Left lobe of liver (tissue), 2 donors: ENCODE results near the gene ACOT12. TPM values are rescaled to one million over a fixed set of nuclear protein-coding genes. Genes with fewer than 3 reads are reported as not detected.
"Not testable (repeated sequence)": the region's sequence is repeated elsewhere in the genome, so short reads cannot be mapped to it uniquely, and the experiment has no call there.

Experiments
- ATAC-seq: fragments of 200-7000 bp; cut with Tn5 transposase; one replicate; pipeline ENCODE4 v1.9.1; 2020; ENCODE audit warnings: mild to moderate bottlenecking, moderate library complexity
- DNase-seq: peaks from one replicate; pipeline ENCODE4 v3.0.0-alpha.2; 2020; ENCODE audit warnings: low spot score
- total RNA-seq: library from RNA; stranded (reverse); gene quantifications from one replicate; pipeline ENCODE4 v1.2.1, GENCODE V29; 2021
- donor health status: DM: no; HTN: no; CAD: no; lungs with moderate emphysema.
- donor health status: DM: no; HTN: yes; CAD: no.

ACOT12 gene
- total RNA-seq, 1 donor from 2014 or later: 51.6 TPM

DNA sequence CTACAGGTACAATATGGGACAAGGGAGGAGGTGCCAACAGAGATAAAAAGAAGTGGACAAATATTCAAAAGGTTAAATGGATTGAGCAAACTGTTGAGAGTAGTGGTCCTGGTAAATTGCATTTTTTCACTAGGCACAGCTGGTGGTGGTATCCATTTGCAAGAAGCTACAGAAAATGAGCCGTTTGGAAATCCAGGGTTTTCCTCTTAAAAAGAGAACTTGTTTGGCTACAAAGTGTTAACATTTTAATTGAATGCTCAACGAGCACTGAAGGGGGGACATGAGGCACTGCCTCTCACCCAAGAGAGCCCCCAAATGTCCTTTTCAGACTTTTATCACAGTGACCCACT is 93.0 kb downstream of the ACOT12 start:
- DNase-seq (no peak), ATAC-seq (no peak)

DNA sequence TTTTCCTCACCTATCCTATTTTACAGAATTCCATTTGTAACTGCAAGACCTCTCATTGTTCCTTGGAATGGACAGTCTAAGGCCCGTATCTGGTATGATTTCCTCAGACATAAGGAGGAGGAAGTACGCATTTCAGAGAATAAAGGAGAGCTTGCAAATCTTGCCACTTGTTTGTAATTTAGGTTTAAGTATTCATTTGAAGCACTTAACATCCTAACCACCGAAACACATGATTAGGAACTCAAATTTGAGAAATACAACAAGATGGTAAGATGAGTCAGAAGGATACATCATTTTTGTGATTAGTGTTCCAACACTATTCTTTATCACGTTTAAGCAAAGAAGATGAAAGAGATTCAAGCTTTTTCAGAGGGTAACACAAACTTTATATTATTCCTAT is 96.4 kb downstream of the ACOT12 start:
- no peak for DNase-seq
- no peak for ATAC-seq

DNA sequence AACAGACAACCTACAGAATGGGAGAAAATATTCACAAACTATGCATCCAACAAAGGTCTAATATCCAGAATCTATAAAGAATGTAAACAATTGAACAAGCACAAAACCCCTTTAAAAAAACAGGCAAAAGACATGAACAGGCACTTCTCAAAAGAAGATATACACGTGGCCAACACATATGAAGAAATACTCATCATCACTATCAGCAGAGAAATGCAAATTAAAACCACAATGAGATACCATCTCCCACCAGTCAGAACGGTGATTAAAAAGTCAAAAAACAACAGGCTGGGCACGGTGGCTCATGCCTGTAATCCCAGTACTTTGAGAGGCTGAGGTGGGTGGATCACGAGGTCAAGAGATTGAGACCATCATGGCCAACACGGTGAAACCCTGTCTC is 99.9 kb downstream of the ACOT12 start:
- not testable (repeated sequence) for DNase-seq, ATAC-seq

DNA sequence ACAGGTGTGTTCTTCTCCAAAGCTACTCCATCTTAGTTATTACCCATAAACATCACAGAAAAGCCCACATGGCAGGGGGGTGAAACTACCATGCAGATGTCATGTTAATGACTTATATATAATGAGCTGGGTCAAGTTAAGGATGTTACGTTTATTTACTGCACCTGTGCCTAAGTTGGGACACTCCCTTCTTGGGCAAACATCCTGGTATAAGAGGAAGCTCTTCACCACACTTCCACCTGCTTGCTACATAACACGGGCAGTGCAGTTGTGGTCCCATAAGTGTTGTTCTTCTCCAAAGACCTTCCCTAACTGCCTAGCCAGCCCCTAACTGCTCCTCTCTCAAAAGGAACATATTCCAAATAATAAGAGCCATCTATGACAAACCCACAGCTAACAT is 101.8 kb downstream of the ACOT12 start:
- DNase-seq: no peak

DNA sequence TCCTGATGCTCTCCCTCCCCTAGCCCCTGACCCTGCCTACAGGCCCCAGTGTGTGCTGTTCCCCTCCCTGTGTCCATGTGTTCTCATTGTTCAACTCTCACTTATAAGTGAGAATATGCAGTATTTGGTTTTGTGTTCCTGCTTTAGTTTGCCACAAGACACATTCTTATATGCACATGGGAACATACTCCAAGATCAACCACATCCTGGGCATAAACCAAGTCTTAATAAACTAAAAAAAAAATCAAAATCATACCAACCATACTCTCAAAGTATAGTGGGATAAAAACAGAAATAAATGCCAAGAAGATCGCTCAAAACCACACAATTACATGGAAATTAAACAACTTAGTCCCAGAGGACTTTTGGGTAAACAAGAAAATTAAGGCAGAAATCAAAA is 103.8 kb downstream of the ACOT12 start:
- ATAC-seq (no peak), DNase-seq (no peak)

More for the DNA sequence above, 101.8 kb downstream of the ACOT12 start:
- ATAC-seq: no peak

DNA sequence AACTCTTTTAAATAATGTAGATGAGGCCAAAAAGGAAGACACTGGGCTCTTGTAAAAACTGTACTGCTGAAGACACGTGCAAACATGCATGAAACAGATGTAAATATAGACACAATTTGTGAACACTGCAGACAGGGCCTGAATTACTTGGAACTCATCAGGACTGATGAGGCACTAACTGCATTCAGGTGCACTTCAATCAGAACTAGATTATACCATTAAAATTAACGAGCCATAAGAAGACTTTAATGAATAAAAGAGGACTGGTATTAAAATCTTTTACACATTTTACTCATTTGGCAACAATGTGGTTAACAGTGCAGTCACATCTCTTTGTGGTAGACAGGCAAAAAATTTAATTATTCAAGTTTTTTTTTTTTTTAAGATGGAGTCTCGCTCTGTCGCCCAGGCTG is 105.9 kb downstream of the ACOT12 start:
- DNase-seq (no peak), ATAC-seq (no peak)

DNA sequence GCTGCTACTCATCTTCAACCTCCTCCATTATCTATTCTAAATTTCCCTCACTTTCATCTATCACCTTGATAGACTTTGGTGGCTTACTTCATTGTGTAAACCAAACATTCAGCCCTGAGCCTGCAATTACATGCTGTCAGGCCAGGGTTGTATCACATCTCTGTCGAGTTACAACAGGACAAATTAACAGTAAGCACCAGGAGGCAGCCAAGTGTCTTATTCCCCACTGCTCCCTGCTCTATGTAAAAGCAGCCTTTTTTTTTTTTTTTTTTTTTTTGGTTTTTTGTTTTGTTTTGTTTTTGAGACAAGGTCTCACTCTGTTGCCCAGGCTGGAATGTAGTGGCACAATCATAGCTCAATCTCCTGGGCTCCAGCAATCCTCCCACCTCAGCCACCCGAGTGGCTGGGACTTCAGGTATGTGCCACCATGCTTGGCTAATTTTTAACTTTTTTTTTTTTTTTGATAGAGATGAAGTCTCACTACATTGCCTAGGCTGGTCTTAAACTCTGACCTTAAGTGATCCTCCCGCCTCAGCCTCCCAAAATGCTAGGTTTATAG is 107.8 kb downstream of the ACOT12 start:
- peak; percentile 45 for ATAC-seq
- no peak for DNase-seq

DNA sequence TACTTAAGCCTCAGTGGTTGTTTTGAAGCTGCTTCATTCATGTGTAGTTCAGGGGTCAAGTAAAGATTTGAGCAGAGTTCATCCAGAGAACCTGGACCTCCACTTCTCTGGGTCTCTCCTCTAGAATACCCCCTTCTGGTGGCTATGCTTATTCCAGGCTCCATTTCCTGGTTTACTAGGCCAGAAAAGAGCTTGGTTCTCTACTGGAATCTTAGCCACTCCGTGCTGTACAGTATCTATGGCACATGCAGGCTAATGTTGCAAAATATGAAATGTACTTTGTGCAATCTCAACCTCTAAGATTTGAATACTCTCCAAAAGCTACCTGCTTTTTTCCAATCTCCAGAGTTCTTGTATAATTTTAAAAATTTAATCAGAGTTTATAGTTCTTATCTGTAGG is 110.0 kb downstream of the ACOT12 start:
- ATAC-seq (peak; percentile 73), DNase-seq (no peak)

Other genes with a start within 250 kb of the ACOT12 start
- 0.78 TPM for gene CKMT2, start 160.8 kb downstream of the ACOT12 start, total RNA-seq
- gene ZCCHC9, start 92.5 kb downstream of the ACOT12 start, total RNA-seq: 12.2 TPM